ENCODE data around the gene STIP1. TPM values are rescaled to one million over a fixed set of nuclear protein-coding genes. Genes with fewer than 3 reads are reported as not detected.

The STIP1 gene
- total and polyA plus RNA-seq, 2 of the 8 experiments (the other 6 are each of a cell fraction or from before 2014, with no cell fraction given), result 140 to 329 TPM

DNA sequence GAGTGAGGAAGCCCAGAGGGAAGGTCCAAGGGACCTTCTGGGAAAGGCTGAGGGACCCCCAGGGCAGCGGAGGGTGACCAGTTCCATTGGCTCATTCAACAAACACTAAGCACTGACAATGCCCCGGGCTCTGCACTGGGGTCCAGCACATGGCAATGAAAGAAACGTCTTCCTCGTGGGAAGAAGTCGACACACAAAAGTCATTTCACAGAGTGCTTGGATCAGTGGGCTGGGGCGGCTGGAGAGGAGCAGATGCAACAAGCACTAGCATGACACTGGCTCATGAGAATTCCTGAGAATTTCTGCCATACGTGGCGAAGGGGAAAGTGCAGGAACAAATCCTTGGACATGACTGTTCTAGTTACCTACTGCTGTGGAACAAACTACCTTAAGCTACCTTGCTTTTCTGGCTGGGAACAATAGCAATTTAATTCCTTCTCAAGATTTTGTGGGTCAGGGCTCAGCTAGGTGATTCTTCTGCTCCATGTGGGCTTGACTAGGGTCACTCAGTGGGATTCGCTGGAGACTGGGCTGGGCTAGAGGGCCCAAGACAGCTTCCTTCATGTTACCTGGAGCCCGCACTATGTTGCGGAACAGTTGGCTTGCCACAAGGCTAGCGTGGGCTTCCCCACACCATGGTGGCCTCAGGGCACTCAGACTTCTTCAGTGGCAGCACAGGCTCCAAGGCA, 6.9 kb upstream of the STIP1 start (continued):
- TF ChIP-seq, protein P1, sequence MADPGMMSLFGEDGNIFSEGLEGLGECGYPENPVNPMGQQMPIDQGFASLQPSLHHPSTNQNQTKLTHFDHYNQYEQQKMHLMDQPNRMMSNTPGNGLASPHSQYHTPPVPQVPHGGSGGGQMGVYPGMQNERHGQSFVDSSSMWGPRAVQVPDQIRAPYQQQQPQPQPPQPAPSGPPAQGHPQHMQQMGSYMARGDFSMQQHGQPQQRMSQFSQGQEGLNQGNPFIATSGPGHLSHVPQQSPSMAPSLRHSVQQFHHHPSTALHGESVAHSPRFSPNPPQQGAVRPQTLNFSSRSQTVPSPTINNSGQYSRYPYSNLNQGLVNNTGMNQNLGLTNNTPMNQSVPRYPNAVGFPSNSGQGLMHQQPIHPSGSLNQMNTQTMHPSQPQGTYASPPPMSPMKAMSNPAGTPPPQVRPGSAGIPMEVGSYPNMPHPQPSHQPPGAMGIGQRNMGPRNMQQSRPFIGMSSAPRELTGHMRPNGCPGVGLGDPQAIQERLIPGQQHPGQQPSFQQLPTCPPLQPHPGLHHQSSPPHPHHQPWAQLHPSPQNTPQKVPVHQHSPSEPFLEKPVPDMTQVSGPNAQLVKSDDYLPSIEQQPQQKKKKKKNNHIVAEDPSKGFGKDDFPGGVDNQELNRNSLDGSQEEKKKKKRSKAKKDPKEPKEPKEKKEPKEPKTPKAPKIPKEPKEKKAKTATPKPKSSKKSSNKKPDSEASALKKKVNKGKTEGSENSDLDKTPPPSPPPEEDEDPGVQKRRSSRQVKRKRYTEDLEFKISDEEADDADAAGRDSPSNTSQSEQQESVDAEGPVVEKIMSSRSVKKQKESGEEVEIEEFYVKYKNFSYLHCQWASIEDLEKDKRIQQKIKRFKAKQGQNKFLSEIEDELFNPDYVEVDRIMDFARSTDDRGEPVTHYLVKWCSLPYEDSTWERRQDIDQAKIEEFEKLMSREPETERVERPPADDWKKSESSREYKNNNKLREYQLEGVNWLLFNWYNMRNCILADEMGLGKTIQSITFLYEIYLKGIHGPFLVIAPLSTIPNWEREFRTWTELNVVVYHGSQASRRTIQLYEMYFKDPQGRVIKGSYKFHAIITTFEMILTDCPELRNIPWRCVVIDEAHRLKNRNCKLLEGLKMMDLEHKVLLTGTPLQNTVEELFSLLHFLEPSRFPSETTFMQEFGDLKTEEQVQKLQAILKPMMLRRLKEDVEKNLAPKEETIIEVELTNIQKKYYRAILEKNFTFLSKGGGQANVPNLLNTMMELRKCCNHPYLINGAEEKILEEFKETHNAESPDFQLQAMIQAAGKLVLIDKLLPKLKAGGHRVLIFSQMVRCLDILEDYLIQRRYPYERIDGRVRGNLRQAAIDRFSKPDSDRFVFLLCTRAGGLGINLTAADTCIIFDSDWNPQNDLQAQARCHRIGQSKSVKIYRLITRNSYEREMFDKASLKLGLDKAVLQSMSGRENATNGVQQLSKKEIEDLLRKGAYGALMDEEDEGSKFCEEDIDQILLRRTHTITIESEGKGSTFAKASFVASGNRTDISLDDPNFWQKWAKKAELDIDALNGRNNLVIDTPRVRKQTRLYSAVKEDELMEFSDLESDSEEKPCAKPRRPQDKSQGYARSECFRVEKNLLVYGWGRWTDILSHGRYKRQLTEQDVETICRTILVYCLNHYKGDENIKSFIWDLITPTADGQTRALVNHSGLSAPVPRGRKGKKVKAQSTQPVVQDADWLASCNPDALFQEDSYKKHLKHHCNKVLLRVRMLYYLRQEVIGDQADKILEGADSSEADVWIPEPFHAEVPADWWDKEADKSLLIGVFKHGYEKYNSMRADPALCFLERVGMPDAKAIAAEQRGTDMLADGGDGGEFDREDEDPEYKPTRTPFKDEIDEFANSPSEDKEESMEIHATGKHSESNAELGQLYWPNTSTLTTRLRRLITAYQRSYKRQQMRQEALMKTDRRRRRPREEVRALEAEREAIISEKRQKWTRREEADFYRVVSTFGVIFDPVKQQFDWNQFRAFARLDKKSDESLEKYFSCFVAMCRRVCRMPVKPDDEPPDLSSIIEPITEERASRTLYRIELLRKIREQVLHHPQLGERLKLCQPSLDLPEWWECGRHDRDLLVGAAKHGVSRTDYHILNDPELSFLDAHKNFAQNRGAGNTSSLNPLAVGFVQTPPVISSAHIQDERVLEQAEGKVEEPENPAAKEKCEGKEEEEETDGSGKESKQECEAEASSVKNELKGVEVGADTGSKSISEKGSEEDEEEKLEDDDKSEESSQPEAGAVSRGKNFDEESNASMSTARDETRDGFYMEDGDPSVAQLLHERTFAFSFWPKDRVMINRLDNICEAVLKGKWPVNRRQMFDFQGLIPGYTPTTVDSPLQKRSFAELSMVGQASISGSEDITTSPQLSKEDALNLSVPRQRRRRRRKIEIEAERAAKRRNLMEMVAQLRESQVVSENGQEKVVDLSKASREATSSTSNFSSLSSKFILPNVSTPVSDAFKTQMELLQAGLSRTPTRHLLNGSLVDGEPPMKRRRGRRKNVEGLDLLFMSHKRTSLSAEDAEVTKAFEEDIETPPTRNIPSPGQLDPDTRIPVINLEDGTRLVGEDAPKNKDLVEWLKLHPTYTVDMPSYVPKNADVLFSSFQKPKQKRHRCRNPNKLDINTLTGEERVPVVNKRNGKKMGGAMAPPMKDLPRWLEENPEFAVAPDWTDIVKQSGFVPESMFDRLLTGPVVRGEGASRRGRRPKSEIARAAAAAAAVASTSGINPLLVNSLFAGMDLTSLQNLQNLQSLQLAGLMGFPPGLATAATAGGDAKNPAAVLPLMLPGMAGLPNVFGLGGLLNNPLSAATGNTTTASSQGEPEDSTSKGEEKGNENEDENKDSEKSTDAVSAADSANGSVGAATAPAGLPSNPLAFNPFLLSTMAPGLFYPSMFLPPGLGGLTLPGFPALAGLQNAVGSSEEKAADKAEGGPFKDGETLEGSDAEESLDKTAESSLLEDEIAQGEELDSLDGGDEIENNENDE (IDR thresholded peaks at IDR 0.05; ENCODE audit: insufficient replicate concordance, low read length), result no peak
- no peak for TF ChIP-seq HDAC2 (IDR thresholded peaks at IDR 0.05; ENCODE audit: borderline replicate concordance in 1 of 2, low read depth in 2 of 2, low read length in 2 of 2)
- no peak for TF ChIP-seq CHD2 (IDR thresholded peaks at IDR 0.05; ENCODE audit: low read length)
- TF ChIP-seq TAF1 (IDR thresholded peaks at IDR 0.05; ENCODE audit: low read depth, low read length), result no peak
- TF ChIP-seq KDM4A (IDR thresholded peaks at IDR 0.05; ENCODE audit: low read depth, low read length, severe bottlenecking), result no peak
- no peak for TF ChIP-seq POLR2AphosphoS5 (IDR thresholded peaks at IDR 0.05; ENCODE audit: low read depth, low read length)

Measured in H1 (cell line).